Stomach (tissue), 9 donors: ENCODE measurements around the gene COL24A1. TPM values are rescaled to one million over a fixed set of nuclear protein-coding genes. Genes with fewer than 3 reads are reported as not detected.
A peak's percentile ranks its signal among the peaks of the same experiment; 100 is the strongest.

Experiments used
- DNase-seq, 2 donors: peaks; one replicate each; pipeline versions ENCODE4 v3.0.0 to v3.0.0-alpha.2; 2013 to 2019
- H3K27ac ChIP-seq, 5 donors: fragments of 200-600 bp in 4 of 5; sonication (generic) in 4 of 5; one replicate each; pipeline ENCODE4 v1.5.1; 2013 to 2019; ENCODE audit warnings: mild to moderate bottlenecking in 1 of 5, moderate library complexity in 1 of 5
- H3K27me3 ChIP-seq, 3 donors: fragments of 200-600 bp; sonication (generic); one replicate each; pipeline ENCODE4 v1.5.1; 2017 to 2019; ENCODE audit warnings: mixed run types in 1 of 3
- H3K36me3 ChIP-seq, 4 donors: fragments of 200-600 bp; sonication (generic); 1 replicate in 3 of 4; 2 replicates in 1 of 4; pipeline ENCODE4 v1.5.1; 2016 to 2019
- H3K4me1 ChIP-seq, 4 donors: fragments of 200-600 bp; sonication (generic); one replicate each; pipeline ENCODE4 v1.5.1; 2016 to 2019
- H3K4me3 ChIP-seq, 4 donors: fragments of 200-600 bp; sonication (generic) in 3 of 4; one replicate each; pipeline ENCODE4 v1.5.1; 2016 to 2019; ENCODE audit warnings: mild to moderate bottlenecking in 1 of 4
- H3K9me3 ChIP-seq, 4 donors: fragments of 200-600 bp; sonication (generic); one replicate each; pipeline ENCODE4 v1.5.1; 2016 to 2019
- EP300 ChIP-seq: sonication (generic); formaldehyde crosslinking; IDR thresholded peaks from one replicate; pipeline ENCODE4 v1.6.1; 2017; ENCODE audit warnings: antibody characterized with exemption
- POLR2A ChIP-seq, 4 donors: fragments of 450-650 bp; IDR thresholded peaks; one replicate each; pipeline ENCODE4 v1.6.1; 2016; ENCODE audit warnings: antibody characterized with exemption in 4 of 4, control low read depth in 2 of 4, mild to moderate bottlenecking in 1 of 4, moderate library complexity in 1 of 4
- POLR2AphosphoS5 ChIP-seq, 3 donors: sonication (generic); formaldehyde crosslinking; IDR thresholded peaks; one replicate each; pipeline ENCODE4 v1.6.1; 2016; ENCODE audit warnings: antibody characterized with exemption in 3 of 3
- WGBS, 5 donors: extraction: QIAGEN DNeasy Blood & Tissue Kit in 3 of 5; methylation state at CpG; one replicate each; pipeline versions ENCODE4 v1.1.5 to v1.1.7; 2013 to 2018; 5-methylcytosine and 5-hydroxymethylcytosine counted together
- intact Hi-C: fragments of 100-400 bp; cut with DNase I; formaldehyde crosslinking; loops from one replicate; pipeline ENCODE4 v1.15.1; 2023; ENCODE audit warnings: low total_unique reads
- polyA plus RNA-seq, 3 donors: library from polyadenylated mRNA; stranded (reverse); fragments of 200-250 nt; gene quantifications; one replicate each; pipeline ENCODE4 v1.2.3, GENCODE V29; 2013
- total RNA-seq, 5 donors: library from RNA; depleted of rRNA; stranded (reverse); fragments of >200 nt; gene quantifications; one replicate each; pipeline versions ENCODE4 v1.1.0 to v1.2.3, GENCODE V29; 2014 to 2016
- TF ChIP-seq, protein P1 (sequence below), 7 experiments: fragments of 450-650 bp in 4 of 7; fragments of 200-600 bp in 3 of 7; sonication (generic) in 3 of 7; IDR thresholded peaks; one replicate each; pipeline ENCODE4 v1.5.1; 2016 to 2019; ENCODE audit warnings: antibody characterized with exemption in 7 of 7, control low read depth in 2 of 7, mild to moderate bottlenecking in 1 of 7
- donor health status: healthy with polysubstance abuse.
- donor health status: Bipolar disorder and iron deficiency.
- donor health status: healthy.

The COL24A1 gene
- total and polyA plus RNA-seq, 8 donors = under 0.01 to 2.4 (median 0.34) TPM; not detected in 2

DNA sequence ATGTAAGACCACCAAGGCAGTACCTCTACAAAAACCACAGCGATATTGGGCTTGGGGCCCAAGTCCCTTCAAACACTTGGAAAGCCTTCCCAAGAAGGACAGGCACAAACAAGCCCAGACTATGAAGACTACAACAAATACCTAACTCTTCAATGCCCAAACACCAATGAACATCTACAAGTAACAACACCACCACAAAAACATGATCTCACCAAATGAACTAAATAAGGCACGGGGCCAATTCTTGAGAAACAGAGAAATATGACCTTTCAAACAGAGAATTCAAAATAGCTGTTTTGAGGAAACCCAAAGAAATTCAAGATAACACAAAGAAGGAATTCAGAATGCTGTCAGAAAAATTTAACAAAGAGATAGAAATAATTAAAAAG lies 86.8 kb downstream of the COL24A1 start:
- DNase-seq = no peak
- intact Hi-C loops = no loop called here
- 70 to 81% (median 76%) methylated on average over 2 of the region's 2 CpGs for WGBS, 5 donors
- H3K36me3 ChIP-seq = no peaks in the 10 kb centered on the region
- H3K4me1 ChIP-seq = no peaks in the 10 kb centered on the region
- H3K9me3 ChIP-seq = no peaks in the 10 kb centered on the region
- no peak overlapping the region for H3K27ac ChIP-seq
- TF ChIP-seq EP300 = no peak
- no peak for TF ChIP-seq POLR2AphosphoS5 (IDR thresholded peaks at IDR 0.05)
- TF ChIP-seq POLR2A (IDR thresholded peaks at IDR 0.05) = no peak
- TF ChIP-seq, protein P1, sequence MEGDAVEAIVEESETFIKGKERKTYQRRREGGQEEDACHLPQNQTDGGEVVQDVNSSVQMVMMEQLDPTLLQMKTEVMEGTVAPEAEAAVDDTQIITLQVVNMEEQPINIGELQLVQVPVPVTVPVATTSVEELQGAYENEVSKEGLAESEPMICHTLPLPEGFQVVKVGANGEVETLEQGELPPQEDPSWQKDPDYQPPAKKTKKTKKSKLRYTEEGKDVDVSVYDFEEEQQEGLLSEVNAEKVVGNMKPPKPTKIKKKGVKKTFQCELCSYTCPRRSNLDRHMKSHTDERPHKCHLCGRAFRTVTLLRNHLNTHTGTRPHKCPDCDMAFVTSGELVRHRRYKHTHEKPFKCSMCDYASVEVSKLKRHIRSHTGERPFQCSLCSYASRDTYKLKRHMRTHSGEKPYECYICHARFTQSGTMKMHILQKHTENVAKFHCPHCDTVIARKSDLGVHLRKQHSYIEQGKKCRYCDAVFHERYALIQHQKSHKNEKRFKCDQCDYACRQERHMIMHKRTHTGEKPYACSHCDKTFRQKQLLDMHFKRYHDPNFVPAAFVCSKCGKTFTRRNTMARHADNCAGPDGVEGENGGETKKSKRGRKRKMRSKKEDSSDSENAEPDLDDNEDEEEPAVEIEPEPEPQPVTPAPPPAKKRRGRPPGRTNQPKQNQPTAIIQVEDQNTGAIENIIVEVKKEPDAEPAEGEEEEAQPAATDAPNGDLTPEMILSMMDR (IDR thresholded peaks at IDR 0.05) = no peak
- H3K27me3 ChIP-seq = no peaks in the 10 kb centered on the region
- no peak overlapping the region for H3K4me3 ChIP-seq

DNA sequence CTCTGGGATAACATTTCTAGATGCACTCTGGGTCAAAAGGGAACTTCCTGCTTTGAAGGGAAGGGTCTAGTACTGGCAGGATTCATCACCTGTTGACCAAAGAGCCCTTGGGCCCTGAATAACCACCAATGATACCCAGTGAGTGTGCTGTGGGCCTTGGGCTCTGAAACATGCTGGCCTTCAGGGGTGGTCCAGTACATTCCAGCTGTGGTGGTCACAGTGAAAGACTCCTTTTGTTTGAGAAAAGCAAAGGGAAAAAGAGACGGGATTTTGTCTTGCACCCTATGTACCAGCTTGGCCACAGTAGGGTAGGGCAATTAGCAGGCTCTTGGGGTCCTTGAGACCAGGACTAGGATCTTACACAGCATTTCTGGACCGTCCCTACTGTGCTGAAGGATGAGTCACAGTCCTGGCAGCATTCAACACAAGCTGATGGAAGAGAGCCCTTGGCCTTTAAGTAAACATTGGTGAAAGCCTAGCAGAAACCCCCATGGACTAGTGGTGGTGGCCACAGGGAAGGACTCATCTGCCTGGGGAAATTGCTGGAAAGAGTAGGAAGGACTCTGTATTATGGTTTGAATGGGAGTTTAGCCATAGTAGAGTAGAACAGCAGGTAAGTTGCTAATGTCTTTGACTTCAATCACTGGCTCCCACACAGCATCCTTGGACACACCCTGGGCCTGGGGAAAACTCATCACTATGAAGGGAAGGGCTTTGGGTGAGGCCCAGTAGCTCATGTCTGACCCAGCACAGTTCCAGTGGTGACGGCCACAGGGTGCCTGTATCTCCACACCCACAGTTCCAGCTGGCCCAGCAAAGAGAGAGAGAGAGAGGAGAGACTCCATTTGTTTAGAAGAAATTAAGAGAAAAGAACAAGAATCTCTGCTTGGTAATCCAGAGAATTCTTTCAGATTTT lies 87.5 kb downstream of the COL24A1 start:
- no peak overlapping the region for H3K4me3 ChIP-seq
- no peak overlapping the region for H3K27ac ChIP-seq
- DNase-seq = no peak
- no peak for TF ChIP-seq EP300
- intact Hi-C loops = no loop called here
- H3K27me3 ChIP-seq = no peaks in the 10 kb centered on the region
- H3K4me1 ChIP-seq = no peaks in the 10 kb centered on the region
- WGBS, 5 donors = 58 to 74% (median 69%) methylated on average over 3 of the region's 3 CpGs
- no peaks in the 10 kb centered on the region for H3K9me3 ChIP-seq
- H3K36me3 ChIP-seq = no peaks in the 10 kb centered on the region

DNA sequence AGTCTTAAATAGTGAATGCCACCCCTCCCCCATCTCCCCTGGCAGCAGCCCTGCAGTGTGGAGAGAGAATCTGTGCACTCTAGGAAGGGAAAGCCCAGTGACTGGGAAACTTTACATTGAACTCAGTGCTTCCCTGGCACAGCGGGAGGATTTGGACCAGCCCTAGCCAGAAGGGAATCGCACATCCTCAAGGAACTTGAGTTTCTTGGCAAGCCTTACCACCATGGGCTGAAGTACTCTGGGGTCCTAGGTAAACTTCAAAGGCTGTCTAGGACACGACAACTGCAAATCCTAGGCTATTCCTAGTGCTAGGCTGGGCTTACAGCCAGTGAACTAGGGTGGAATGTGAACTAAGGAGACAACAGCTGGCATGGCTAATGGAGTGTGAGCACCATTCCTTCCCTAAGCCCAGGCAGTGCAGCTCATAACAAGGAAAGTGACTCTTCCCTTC lies 88.3 kb downstream of the COL24A1 start:
- H3K4me3 ChIP-seq = no peak overlapping the region
- no peaks in the 10 kb centered on the region for H3K4me1 ChIP-seq
- 59 to 79% (median 70%) methylated on average over 3 of the region's 3 CpGs for WGBS, 5 donors

DNA sequence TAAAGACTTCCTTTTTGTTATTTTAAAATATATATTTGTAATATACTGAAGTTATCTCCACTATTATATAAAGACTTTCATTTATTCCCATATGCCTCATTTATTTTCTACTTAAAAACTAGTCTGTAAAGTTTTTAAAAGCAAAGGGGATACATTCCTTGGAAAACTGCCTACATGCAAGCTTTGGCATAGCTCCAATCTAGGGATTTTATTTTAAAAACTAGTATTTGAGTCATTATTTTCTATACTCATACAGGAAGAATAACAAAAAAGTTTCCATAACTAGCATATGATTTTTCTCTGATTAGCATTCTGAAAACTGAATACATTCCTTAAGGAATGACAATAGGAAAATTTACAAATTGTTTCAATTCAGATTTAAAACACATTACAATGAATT lies 88.9 kb downstream of the COL24A1 start:
- DNase-seq = peak in 1 of 2 donors; percentile 53
- TF ChIP-seq POLR2A (IDR thresholded peaks at IDR 0.05) = no peak
- TF ChIP-seq, protein P1 (IDR thresholded peaks at IDR 0.05) = no peak
- no peak for TF ChIP-seq EP300
- no peak for TF ChIP-seq POLR2AphosphoS5 (IDR thresholded peaks at IDR 0.05)

More for the DNA sequence above, 88.3 kb downstream of the COL24A1 start:
- intact Hi-C loops = no loop called here
- Histone ChIP-seq H3K9me3 (no peaks in the 10 kb centered on the region), H3K36me3 (no peaks in the 10 kb centered on the region), H3K27ac (no peak overlapping the region), H3K27me3 (no peaks in the 10 kb centered on the region)
- no peak for TF ChIP-seq EP300
- peak in 1 of 2 donors; percentile 7 for DNase-seq

DNA sequence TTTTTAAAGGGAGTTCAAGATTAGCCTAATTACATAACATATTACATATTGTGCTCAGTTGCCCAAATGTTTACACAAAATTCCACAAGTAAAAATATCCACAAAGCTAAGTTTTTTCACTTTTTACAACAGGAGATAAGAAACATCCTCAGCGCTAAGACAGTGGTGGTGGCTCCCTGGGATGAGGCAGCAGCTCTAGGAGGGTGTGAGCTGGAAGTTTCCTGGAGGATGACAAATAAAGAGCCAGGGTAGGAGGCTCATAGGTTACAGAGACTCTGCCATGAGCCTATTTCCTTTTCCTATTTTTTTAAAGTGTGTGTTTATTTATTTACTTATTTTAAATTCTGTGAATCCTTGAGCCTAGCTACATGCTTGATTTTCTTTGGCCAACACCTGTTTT lies 91.7 kb downstream of the COL24A1 start:
- H3K36me3 ChIP-seq = no peaks in the 10 kb centered on the region
- H3K27me3 ChIP-seq = no peaks in the 10 kb centered on the region
- intact Hi-C loops = no loop called here
- H3K27ac ChIP-seq = no peak overlapping the region
- no peak overlapping the region for H3K4me3 ChIP-seq
- TF ChIP-seq POLR2AphosphoS5 (IDR thresholded peaks at IDR 0.05) (no peak), EP300 (no peak), POLR2A (IDR thresholded peaks at IDR 0.05) (no peak)
- TF ChIP-seq, protein P1 (IDR thresholded peaks at IDR 0.05) = no peak
- H3K9me3 ChIP-seq = no peaks in the 10 kb centered on the region
- no peak for DNase-seq
- H3K4me1 ChIP-seq = no peaks in the 10 kb centered on the region
- 26 to 52% (median 39%) methylated on average over 1 of the region's 1 CpG for WGBS, 5 donors

More for the DNA sequence above, 88.9 kb downstream of the COL24A1 start:
- H3K4me1 ChIP-seq = no peaks in the 10 kb centered on the region
- no peaks in the 10 kb centered on the region for H3K9me3 ChIP-seq
- no peaks in the 10 kb centered on the region for H3K27me3 ChIP-seq
- no peaks in the 10 kb centered on the region for H3K36me3 ChIP-seq
- no peak overlapping the region for H3K4me3 ChIP-seq
- intact Hi-C loops = no loop called here
- no peak overlapping the region for H3K27ac ChIP-seq
